MM.1S (cell line): ENCODE data around the gene SLC44A5.

ENCODE experiments used
- DNase-seq: peaks from one replicate; pipeline ENCODE4 v3.0.0-alpha.2; 2015
- H2AFZ ChIP-seq: fragments of 300-600 bp; sonication (generic); 2 replicates; pipeline ENCODE4 v1.6.0; 2016; ENCODE audit warnings: antibody characterized with exemption, low read length
- H3F3A ChIP-seq: fragments of 300-600 bp; sonication (generic); 2 replicates; pipeline ENCODE4 v1.6.1; 2016; ENCODE audit warnings: mild to moderate bottlenecking, antibody characterized with exemption, low read length, moderate library complexity, mixed read lengths; ENCODE audit not compliant: insufficient read depth
- H3K27ac ChIP-seq: fragments of 300-600 bp; sonication (generic); 2 replicates; pipeline ENCODE4 v1.5.1; 2016; ENCODE audit warnings: mild to moderate bottlenecking, low read length
- H3K27me3 ChIP-seq: fragments of 300-600 bp; sonication (generic); replicated peaks from 2 replicates; pipeline ENCODE4 v1.6.0; 2016; ENCODE audit warnings: low read length; ENCODE audit not compliant: insufficient read depth
- H3K36me3 ChIP-seq: fragments of 300-600 bp; sonication (generic); replicated peaks from 2 replicates; pipeline ENCODE4 v1.6.1; 2016; ENCODE audit warnings: mild to moderate bottlenecking, low read length, mixed read lengths; ENCODE audit not compliant: insufficient read depth
- H3K4me1 ChIP-seq: fragments of 300-600 bp; sonication (generic); 2 replicates; pipeline ENCODE4 v1.6.1; 2016; ENCODE audit warnings: low read length, mixed read lengths
- H3K4me2 ChIP-seq: fragments of 300-600 bp; sonication (generic); 2 replicates; pipeline ENCODE4 v1.6.0; 2016; ENCODE audit warnings: low read depth, low read length
- H3K4me3 ChIP-seq: fragments of 300-600 bp; sonication (generic); 2 replicates; pipeline ENCODE4 v1.5.1; 2016; ENCODE audit warnings: low read length, mixed read lengths
- H3K79me2 ChIP-seq: fragments of 300-600 bp; sonication (generic); 2 replicates; pipeline ENCODE4 v1.6.1; 2016; ENCODE audit warnings: mixed run types, low read length, mixed read lengths
- H3K9ac ChIP-seq: fragments of 300-600 bp; sonication (generic); 2 replicates; pipeline ENCODE4 v1.6.1; 2016; ENCODE audit warnings: low read length, mixed read lengths
- H3K9me2 ChIP-seq: fragments of 300-600 bp; sonication (generic); replicated peaks from 2 replicates; pipeline ENCODE4 v1.6.1; 2016; ENCODE audit warnings: mild to moderate bottlenecking, low read length, mixed read lengths; ENCODE audit not compliant: insufficient read depth
- H3K9me3 ChIP-seq: fragments of 300-600 bp; sonication (generic); replicated peaks from 2 replicates; pipeline ENCODE4 v1.6.1; 2016; ENCODE audit warnings: mild to moderate bottlenecking, low read length, mixed read lengths; ENCODE audit not compliant: insufficient read depth
- H4K20me1 ChIP-seq: fragments of 300-600 bp; sonication (generic); 2 replicates; pipeline ENCODE4 v1.6.1; 2016; ENCODE audit warnings: mild to moderate bottlenecking, low read length, moderate library complexity, mixed read lengths; ENCODE audit not compliant: insufficient read depth
- CTCF ChIP-seq: fragments of 300-600 bp; sonication (generic); IDR thresholded peaks from 2 replicates; pipeline ENCODE4 v1.5.1; 2016; ENCODE audit warnings: antibody characterized with exemption, low read length, mixed read lengths
- EZH2 ChIP-seq: fragments of 300-600 bp; sonication (generic); optimal IDR thresholded peaks from 2 replicates; pipeline ENCODE3; 2017; ENCODE audit warnings: low read depth, mild to moderate bottlenecking, antibody characterized with exemption, low read length, mixed read lengths
- EZH2phosphoT487 ChIP-seq: fragments of 300-600 bp; sonication (generic); IDR thresholded peaks from 2 replicates; pipeline ENCODE4 v1.6.1; 2018; ENCODE audit warnings: antibody characterized with exemption, low read length

The SLC44A5 gene

GRCh38 chr1:75211648-75212047 is 399.3 kb downstream of the SLC44A5 start:
- Histone ChIP-seq H3F3A (no peaks in the 10 kb centered on the region), H3K4me3 (no peak overlapping the region), H3K9ac (no peak overlapping the region), H3K4me1 (no peaks in the 10 kb centered on the region), H3K9me2 (no peaks in the 10 kb centered on the region), H3K27ac (no peak overlapping the region), H3K79me2 (no peaks in the 10 kb centered on the region), H3K9me3 (no peaks in the 10 kb centered on the region), H3K36me3 (no peaks in the 10 kb centered on the region), H3K27me3 (no peaks in the 10 kb centered on the region), H4K20me1 (no peaks in the 10 kb centered on the region), H2AFZ (no peak overlapping the region), H3K4me2 (no peak overlapping the region)
- no peak for DNase-seq
- no peak for TF ChIP-seq EZH2

- Histone ChIP-seq H4K20me1 (no peaks in the 10 kb centered on the region), H3K79me2 (no peaks in the 10 kb centered on the region), H3K4me3 (no peak overlapping the region), H3K27me3 (no peaks in the 10 kb centered on the region), H3F3A (no peaks in the 10 kb centered on the region), H3K9me2 (no peaks in the 10 kb centered on the region), H3K27ac (no peak overlapping the region), H3K36me3 (no peaks in the 10 kb centered on the region), H3K9ac (no peak overlapping the region), H2AFZ (no peak overlapping the region), H3K9me3 (no peaks in the 10 kb centered on the region), H3K4me1 (no peaks in the 10 kb centered on the region), H3K4me2 (no peak overlapping the region)
- DNase-seq: no peak
- TF ChIP-seq EZH2 (no peak), CTCF (no peak), EZH2phosphoT487 (no peak)
Measured at GRCh38 chr1:75208862-75209261, 402.1 kb downstream of the SLC44A5 start.

- Histone ChIP-seq H3F3A (no peaks in the 10 kb centered on the region), H3K27me3 (no peaks in the 10 kb centered on the region), H2AFZ (no peak overlapping the region), H3K79me2 (no peaks in the 10 kb centered on the region), H3K4me2 (no peak overlapping the region), H3K9me2 (no peaks in the 10 kb centered on the region), H3K4me3 (no peak overlapping the region), H3K9ac (no peak overlapping the region), H4K20me1 (no peaks in the 10 kb centered on the region), H3K9me3 (no peaks in the 10 kb centered on the region), H3K27ac (no peak overlapping the region), H3K36me3 (no peaks in the 10 kb centered on the region), H3K4me1 (no peaks in the 10 kb centered on the region)
- peak; percentile 90 for TF ChIP-seq CTCF
- TF ChIP-seq EZH2phosphoT487: no peak
- DNase-seq: peak; percentile 64
Measured at GRCh38 chr1:75203415-75204277, 407.3 kb downstream of the SLC44A5 start.

GRCh38 chr1:75202751-75203150 is 408.2 kb downstream of the SLC44A5 start:
- no peaks in the 10 kb centered on the region for H3K4me1 ChIP-seq
- H3K27ac ChIP-seq: no peak overlapping the region
- TF ChIP-seq CTCF: no peak
- no peak for TF ChIP-seq EZH2
- TF ChIP-seq EZH2phosphoT487: no peak
- no peak overlapping the region for H3K4me3 ChIP-seq
- no peaks in the 10 kb centered on the region for H3K27me3 ChIP-seq
- no peaks in the 10 kb centered on the region for H3K79me2 ChIP-seq
- no peak overlapping the region for H3K9ac ChIP-seq
- no peaks in the 10 kb centered on the region for H3F3A ChIP-seq
- H2AFZ ChIP-seq: no peak overlapping the region
- H3K9me2 ChIP-seq: no peaks in the 10 kb centered on the region
- no peak for DNase-seq
- no peaks in the 10 kb centered on the region for H4K20me1 ChIP-seq
- no peaks in the 10 kb centered on the region for H3K36me3 ChIP-seq
- H3K4me2 ChIP-seq: no peak overlapping the region
- no peaks in the 10 kb centered on the region for H3K9me3 ChIP-seq
